Loucy (cell line): ENCODE measurements around the gene VILL.

Experiments used
- EZH2phosphoT487 ChIP-seq: fragments of 200-600 bp; IDR thresholded peaks from 2 replicates; pipeline ENCODE4 v1.6.1; 2018; ENCODE audit warnings: antibody characterized with exemption, mild to moderate bottlenecking, moderate library complexity, borderline replicate concordance
- TF ChIP-seq, protein P1 (sequence below): fragments of 200-600 bp; sonication (generic); conservative IDR thresholded peaks from 2 replicates; pipeline ENCODE4 v1.5.1; 2014; ENCODE audit warnings: mild to moderate bottlenecking, antibody characterized with exemption, low read length

- TF ChIP-seq, protein P1, sequence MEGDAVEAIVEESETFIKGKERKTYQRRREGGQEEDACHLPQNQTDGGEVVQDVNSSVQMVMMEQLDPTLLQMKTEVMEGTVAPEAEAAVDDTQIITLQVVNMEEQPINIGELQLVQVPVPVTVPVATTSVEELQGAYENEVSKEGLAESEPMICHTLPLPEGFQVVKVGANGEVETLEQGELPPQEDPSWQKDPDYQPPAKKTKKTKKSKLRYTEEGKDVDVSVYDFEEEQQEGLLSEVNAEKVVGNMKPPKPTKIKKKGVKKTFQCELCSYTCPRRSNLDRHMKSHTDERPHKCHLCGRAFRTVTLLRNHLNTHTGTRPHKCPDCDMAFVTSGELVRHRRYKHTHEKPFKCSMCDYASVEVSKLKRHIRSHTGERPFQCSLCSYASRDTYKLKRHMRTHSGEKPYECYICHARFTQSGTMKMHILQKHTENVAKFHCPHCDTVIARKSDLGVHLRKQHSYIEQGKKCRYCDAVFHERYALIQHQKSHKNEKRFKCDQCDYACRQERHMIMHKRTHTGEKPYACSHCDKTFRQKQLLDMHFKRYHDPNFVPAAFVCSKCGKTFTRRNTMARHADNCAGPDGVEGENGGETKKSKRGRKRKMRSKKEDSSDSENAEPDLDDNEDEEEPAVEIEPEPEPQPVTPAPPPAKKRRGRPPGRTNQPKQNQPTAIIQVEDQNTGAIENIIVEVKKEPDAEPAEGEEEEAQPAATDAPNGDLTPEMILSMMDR = no peak
- no peak for TF ChIP-seq EZH2phosphoT487
Observed at GRCh38 chr3:37953707-37954394, 36.7 kb upstream of the VILL start.
